ENCODE results near the gene IQCB1. TPM values are rescaled to one million over a fixed set of nuclear protein-coding genes. Genes with fewer than 3 reads are reported as not detected.
"Not testable (repeated sequence)": the region's sequence is repeated elsewhere in the genome, so short reads cannot be mapped to it uniquely, and the experiment has no call there.

Gene IQCB1
- total RNA-seq, 1 experiment from 2014 or later = 31.7 TPM

DNA sequence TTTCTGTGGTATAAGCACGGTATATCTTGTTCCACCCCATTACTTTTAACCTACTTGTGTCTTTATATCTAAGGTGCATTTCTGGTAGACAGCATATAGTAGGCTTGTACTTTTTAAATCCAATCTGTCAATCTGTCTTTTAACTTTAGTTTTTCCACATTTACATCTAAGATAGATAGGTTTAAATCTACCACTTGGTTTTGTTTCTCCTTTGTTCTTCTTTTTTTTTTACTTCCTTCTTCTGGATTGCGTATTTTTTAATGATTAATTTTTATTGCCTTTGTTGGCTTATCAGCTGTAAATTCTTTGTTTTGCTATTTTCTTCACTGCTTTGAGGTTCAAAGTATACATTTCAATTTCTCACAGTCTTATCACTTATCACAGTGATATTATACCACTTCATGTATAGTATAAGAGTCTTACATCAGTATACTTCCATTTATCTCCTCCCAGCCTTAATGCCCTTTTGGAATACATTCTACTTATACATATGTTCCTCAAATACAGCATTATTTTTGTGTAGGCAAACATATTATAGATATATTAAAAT lies 31.0 kb downstream of the IQCB1 start:
- DNase-seq (ENCODE audit: low read depth) = no peak

DNA sequence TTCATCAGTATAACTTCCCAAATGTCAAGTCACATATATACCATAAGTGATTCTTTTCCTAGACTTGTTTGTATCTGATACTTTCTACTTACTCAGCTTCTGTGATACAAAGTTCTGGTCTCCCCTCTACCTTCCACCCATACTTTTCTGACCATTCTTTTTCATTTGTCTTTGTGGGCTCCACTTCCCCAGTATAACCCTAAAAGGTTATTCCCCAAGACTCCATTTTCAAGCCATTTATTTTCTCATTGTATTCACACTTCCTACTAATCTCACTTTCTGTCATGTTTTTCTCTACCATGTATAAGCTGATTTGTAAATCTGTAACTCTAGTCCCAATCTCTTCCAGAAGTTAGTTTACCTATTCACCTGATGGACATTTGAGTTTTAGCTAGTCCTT lies 34.0 kb downstream of the IQCB1 start:
- no peak for DNase-seq (ENCODE audit: low read depth)

DNA sequence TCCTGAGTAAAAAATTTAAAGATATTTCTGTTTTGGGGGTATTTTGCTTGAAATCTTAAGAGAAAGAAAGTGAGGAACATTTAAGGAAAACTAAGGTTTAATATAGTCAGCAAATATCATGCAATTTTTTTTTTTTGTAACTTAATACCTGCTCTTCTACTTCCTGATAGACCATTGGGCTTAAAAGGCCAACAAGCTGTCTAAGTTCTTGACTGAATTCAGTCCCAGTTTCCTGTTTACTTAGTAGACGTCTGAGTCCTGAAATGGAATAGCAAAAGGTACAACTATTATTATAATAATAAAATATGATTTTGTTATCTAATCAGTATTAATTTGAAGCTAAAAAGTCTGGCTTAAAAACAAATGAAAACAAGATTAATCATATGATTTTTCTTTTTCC lies 37.9 kb downstream of the IQCB1 start:
- no peak for DNase-seq (ENCODE audit: low read depth)

DNA sequence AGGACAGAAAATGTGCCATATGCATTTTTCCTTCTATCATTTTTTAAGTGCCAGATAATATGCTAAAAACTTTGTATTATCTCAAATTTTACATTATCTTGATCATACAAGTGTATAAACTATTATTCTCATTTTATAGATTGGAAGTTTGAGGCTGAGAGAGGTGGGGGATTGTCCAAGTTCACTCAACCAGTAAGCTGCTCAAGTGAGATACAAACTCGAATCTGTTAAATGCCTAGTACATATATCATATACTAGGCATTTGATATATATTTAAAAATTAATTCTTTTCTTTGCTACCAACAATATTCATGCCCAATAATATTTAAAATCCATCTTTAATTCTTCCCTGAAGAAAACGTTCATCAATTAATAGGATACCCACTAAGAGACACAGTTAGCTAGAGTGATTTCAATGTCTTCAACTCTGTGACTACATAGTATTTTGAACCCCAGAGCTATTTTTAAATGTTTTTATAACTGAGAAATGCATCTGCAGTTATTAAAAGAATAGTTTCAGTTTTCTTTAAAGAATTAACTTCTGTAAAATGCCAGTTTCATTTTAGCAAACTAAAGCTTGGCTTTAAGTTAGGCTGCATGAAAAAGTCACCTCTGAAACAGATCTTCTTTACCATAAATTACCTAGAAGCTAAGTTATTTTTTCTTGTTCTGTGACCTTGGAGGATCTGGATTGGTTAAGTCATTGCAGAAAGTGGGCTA lies 40.4 kb downstream of the IQCB1 start:
- no peak for DNase-seq (ENCODE audit: low read depth)

DNA sequence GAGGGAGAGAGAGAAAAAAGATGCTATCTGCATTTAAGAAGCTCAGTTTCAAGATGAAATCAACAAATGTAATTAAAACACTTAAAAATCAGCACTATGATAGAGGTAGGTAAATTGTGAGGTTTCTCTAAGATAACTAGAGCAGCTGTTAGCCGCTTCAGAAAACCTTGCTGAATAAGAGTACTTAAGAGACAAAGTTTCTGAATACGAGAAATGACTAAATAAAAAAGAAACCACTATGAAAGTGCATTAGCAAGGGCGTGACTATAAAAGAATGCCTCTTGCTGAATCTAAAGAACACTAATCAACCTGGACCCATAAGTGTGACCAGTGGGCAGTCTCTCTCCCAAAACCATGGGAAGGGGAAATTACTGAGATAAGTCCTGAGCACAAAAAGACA lies 41.8 kb downstream of the IQCB1 start:
- no peak for DNase-seq (ENCODE audit: low read depth)

DNA sequence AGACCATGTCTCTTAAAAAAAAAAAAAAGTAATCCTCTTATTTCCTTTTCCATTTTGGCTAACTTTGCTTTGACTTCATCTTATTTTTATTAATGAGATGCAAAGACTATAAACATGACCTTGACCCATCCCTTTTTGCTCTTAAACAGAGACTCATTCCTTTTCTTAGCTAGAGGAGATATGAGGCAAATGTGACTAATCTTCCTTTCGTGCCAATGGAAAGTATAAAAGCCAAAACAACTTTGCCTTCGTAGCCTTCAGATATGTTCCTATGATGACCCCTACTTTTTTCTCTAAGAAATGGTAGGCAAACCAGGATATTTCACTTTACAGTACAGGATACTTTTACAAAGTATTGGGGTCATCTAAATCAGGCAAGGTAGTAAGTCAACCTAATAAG lies 48.4 kb downstream of the IQCB1 start:
- no peak for DNase-seq (ENCODE audit: low read depth)

DNA sequence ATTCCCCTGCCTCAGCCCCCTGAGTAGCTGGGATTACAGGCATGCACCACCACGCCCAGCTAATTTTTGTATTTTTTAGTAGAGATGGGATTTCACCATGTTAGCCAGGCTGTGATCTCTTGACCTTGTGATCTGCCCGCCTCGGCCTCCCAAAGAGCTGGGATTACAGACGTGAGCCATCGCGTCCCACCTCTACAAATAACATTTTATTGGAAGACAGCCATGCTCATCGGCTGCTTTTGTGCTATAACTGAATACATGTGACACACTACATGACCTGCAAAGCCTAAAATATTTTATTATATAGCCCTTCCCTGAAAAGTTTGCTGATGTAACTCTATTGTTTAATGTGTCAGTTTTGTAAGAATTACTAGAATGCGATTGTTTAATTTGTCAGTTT lies 52.1 kb downstream of the IQCB1 start:
- not testable (repeated sequence) for DNase-seq (ENCODE audit: low read depth)

DNA sequence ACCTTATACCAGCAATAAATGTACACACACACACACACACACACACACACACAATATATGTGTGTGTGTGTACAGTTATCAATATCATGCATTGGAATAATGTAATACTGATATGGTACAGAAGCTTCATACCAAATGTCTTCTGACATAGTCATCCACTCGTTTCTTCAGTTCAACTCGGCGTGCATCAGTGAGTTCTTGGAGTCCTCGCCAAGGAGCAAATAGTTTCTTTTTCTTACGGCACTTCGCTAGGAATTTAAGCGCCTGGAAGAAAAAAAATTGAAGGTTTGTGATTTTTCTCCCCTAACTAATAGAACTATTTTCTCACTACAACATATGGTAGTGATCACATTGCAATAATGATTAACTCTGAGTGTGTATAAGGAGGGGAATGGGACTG lies 53.2 kb downstream of the IQCB1 start:
- DNase-seq (ENCODE audit: low read depth) = no peak

DNA sequence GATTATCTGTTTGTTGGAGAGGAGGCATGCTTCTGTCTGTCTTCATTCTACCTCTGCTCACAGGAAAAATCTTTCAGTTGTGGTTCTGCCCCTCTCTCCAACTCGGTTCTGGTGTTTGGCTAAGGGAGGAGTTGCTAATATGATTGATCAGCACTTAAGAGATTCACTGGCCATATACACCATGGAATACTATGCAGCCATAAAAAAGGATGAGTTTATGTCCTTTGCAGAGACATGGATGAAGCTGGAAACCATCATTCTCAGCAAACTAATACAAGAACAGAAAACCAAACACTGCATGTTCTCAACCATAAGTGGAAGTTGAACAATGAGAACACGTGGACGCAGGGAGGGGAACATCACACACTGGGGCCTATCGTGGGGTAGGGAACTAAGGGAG lies 59.8 kb downstream of the IQCB1 start:
- not testable (repeated sequence) for DNase-seq (ENCODE audit: low read depth)

DNA sequence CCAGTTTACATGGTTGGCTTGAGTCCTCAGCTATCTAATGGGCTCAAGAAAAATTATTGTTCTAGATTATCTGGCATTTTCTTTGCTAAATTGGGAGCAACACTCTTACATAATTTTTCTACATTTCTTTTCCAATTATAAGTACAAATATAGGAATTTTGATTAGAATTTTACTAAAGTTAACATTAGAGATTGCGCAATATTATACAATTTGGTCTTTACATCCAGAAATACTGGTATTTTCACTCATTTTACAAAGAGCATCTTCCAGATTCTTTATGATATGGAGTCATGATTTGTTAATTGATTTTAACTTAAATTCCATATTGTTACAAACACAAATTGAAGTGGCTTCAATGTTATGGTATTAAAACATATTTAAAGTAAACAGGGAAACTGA lies 65.6 kb downstream of the IQCB1 start:
- DNase-seq (ENCODE audit: low read depth) = no peak

DNA sequence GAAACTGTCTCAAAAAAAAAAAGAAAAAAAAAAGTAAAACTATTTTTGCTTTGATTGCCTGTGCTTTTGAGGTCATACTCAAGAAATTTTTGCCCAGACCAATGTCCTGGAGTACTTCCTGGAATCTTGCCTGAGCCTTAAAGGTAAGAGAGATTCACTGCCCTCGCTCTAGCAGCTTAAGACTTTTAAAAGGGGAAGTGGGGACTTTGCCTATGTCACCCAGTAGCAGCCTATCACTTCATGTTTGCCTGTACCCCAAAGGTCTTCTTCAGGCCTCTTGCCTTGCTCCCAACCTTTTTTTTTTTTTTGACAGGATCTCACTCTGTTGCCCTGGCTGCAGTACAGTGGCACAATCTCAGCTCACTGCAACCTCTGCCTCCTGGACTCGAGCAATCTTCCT lies 66.4 kb downstream of the IQCB1 start:
- no peak for DNase-seq (ENCODE audit: low read depth)

DNA sequence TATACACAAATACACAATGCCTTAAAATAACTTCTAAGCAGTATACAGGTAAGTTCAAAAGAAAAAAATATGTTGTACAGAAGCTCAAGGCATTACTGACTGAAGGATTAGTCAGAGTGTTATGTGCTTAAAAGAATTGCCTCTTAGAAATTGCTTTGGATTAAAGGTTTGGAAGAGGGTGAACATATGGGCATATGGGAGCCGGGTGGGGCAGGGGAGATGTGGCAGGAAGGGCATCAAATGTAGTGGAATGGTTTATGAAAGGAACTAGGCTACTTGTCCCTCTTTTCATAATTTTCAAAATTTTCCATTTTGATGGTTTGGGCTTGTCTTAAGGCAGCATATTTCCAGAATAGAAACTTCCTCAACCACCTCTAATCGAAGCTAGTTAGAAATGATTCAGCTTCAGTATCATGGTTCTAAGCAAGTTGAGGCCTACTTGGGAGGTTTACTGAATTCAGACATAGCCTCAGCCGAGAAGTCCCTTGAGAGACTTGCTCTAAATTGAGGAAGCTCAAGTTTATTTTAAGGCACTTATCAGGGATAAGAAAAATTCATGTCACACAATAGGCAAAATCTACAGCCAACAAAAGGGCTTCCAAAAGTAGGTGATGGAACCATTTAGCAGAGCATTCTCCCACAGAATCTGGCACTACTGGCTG lies 75.2 kb downstream of the IQCB1 start:
- no peak for DNase-seq (ENCODE audit: low read depth)

DNA sequence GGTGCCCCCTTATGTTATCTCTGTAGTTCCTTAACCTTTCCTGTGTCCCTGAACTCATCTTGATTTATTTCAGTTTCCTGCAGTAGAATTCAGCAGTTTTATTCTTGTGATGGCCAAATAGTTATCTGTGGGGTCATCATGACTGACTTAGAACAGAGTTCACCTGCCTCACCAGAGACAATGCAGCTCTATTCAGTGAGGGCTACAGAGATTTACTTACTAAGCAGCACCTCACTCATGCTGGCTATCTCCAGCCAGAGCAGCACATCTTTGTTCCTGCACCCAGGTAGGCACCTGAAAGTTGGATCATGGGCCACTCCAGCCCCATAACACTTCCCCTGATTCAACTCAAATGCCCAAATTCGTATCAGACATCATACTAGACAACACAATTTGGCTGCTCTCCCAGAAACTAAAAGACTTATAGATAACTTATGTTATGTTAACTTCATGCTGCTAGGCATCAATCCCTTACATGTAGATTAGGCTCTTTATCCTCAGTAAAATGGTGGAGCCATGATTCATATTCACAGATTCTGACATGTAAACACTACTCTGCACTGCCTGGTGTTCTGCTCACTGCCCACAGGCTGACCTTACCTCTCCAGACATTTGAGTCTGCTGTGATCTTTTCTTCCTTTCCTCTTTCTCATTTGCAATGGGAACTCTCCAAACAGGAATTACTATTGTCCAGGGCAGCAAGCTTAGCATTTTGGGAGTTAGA lies 76.0 kb downstream of the IQCB1 start:
- no peak for DNase-seq (ENCODE audit: low read depth)

DNA sequence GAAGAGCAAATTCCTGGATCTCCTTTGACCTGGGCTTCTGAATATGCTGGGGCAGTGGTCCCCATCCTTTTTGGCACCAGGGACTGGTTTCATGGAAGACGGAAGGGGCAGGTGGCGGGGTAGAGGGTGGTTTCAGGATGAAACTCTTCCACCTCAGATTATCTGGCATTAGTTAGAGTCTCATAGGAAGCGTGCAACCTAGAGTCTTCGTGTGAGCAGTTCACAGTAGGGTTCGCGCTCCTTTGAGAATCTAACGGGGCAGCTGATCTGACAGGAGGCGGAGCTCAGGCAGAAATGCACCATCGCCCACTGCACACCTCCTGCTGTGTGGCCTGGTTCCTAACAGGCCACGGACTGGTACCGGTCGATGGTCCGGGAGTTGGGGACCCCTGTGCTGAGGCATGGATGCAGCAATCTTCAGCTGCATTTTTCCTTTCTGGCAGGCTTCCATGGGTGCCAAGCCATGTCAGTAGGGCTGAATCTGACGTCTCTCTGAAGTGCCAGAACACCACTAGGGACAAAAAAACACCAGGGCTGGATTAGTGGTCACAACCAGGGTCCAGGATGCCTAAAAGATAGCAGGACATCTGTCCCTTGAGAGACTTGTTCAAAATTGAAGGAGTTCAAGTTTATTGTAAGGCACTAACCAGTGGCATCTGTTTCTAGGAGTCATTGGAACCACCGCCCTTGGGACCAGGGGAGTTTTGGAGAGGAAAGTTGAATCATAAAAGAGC lies 76.9 kb downstream of the IQCB1 start:
- DNase-seq (ENCODE audit: low read depth) = no peak

DNA sequence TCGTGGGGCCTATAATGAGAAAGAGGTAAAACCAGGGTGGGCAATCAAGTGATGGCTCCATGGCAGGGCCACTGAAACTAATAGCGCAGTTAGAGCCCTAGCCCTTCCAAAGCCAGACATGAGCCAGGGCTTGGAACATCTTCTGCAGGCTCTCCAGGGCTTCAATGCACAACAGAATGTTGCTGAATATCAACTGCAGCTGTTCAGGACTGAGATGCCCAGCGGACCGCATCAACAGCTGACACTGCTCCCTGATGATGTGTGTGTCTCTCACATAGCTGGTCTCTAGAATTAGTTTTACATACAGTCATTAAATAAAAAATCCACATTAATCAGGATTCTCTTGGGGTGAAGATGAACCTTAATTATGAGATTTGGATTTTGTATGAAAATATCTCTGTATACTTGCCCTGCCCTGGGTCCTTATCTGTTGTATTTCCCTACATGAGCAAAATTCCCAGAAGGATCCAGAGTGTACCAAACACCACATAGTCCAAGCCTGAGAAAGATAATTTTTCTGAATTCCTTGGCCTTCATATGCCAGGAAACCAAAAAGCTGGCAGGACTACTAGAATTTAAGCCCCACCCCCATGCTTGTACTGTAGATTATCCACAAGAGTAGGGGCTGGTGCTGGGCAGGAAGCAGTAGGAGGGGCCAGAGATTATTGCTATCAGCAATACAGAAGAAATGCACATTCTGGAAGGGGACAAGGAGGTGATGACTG lies 77.6 kb downstream of the IQCB1 start:
- DNase-seq (ENCODE audit: low read depth) = no peak

DNA sequence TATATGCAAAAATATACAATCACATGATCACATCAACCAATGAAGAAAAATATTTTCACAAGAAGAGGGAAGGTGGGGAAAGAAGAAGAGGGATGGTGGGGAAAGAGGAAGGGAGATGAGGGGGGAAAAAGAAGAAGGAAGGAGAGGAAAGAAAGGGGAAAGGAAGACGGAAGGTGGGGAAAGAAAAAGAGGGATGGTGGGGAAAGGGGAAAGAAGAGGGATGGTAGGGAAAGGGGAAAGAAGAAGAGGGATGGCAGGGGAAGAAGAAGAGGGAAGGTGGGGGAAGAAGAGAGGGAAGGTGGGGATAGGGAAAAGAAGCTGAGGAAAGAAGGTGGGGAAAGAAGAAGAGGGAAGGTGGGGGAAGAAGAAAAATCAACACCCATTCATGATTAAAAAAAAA lies 82.1 kb downstream of the IQCB1 start:
- no peak for DNase-seq (ENCODE audit: low read depth)

DNA sequence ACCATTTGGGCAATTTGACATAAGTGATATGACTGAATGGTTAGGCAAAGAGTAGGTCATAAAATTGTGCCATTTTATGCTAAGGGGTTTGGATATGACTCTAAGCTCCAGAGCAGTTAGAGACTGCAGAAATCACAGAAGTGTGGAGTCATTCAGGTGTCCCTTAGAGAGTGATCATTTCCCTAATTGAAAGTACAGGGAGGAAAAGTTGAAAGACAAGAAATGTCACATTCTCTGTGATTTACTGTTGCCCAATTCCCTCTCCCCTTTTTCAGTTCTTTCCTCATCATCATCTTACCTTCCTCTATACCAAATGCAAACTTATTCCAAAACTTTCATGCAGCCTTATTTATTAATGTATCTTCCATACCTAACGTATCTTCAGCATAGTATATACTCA lies 82.6 kb downstream of the IQCB1 start:
- no peak for DNase-seq (ENCODE audit: low read depth)

DNA sequence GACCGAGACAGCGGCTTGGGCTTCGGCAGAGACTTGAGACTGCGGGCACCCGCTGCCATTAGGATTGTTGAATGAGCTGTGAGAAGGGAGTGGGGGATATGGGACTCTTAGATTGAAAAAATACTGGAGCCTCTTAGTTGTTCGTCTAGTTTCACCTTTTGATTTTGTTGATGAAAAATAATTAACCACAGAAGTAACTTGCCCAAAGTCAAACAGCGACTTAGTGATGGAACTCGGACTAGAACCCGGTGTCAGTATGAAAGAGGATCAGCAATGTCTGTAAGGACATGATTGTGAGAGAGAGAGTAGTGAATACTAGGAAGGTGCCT lies 84.8 kb downstream of the IQCB1 start:
- no peak for DNase-seq (ENCODE audit: low read depth)

DNA sequence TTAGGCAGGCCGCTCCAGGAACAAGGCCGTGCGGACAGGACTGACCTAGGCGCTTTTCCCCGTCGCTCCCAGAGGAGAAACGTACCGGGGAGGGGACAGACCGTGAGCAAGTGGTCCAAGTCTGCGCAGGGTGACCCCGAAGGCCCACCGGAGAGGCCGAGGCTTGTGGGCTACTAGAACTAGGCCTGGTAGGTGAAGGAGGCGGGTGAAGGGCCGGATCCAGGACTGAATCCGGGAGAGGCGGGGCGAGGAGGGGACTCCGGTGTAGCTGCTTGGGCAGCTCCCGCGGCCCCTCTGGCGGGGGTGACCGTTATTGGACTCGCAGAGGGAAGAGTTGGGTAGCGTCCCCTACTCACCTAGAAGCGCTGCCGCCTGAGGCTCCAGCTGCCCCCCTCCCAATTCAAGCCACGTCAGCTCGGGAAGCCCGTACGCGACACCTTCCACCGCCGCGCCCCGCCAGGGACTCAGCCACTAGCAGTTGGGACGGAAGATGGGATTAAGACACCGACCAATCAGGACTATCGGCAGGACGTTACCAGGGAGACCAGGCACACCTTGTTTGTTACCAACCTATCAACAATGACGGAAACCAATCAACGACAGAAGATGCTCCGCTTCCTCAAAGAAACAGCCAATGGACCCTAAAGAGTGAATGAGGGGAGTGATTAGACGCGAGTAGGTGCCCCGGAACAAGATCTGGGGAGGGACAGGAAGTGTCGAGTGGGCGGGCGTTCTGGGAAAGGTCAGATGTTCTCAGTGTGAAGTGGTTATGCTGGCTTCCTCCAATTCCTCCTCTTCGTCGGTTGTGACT lies 85.4 kb downstream of the IQCB1 start, which contains the start of gene GOLGB1:
GOLGB1 (minus strand) TSS at position 466 of the 811 bp plus-strand sequence. CDS start 18,770 bp downstream, outside the sequence.
- DNase-seq (ENCODE audit: low read depth) = peak; percentile 99

DNA sequence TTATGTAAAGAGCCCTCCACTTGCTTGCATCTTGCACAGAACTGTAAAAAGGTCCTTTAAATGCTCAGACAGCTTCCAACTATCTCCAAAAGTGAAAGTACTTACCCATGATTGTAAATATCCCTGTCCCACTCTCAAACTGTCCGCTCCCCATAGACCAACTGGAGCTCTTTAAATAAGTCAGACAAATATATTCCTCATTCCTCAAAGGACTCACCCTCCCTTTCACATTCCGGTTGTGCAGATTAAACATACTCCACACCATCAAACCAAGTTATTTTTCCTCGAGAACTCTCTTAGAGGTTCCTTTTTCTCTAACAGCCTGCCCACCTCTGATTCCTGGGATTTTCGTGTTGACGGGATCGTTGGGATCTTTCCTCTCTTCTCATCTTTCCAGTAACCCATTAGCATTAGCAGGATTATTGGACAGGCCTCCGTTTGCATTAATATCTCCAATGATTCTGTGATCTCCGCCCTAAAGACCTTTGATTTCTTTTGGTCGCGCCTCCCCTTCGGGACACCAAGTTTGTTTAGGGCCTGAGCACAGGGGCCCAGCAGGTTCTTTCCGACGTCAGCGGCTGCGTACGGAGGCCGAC lies 86.1 kb downstream of the IQCB1 start:
- peak; percentile 54 for DNase-seq (ENCODE audit: low read depth)
